Kidney epithelial cell (primary cell): Measurements from ENCODE around the gene GABBR2. TPM values are rescaled to one million over a fixed set of nuclear protein-coding genes. Genes with fewer than 3 reads are reported as not detected.
A peak's percentile ranks its signal among the peaks of the same experiment; 100 is the strongest.

Source experiments
- DNase-seq: peaks from one replicate; pipeline ENCODE4 v3.0.0-alpha.2; 2010; ENCODE audit warnings: low read depth
- H3K27me3 ChIP-seq: 2 replicates; pipeline ENCODE4 v1.6.0; 2011; ENCODE audit warnings: low read length; ENCODE audit not compliant: control insufficient read depth, insufficient read depth
- H3K36me3 ChIP-seq: 2 replicates; pipeline ENCODE4 v1.5.1; 2011; ENCODE audit warnings: low read length; ENCODE audit not compliant: control insufficient read depth, insufficient read depth
- H3K4me3 ChIP-seq: 2 replicates; pipeline ENCODE4 v1.5.1; 2011; ENCODE audit warnings: low read depth, mild to moderate bottlenecking, control low read depth, low read length
- CTCF ChIP-seq: IDR thresholded peaks from 2 replicates; pipeline ENCODE4 v1.5.1; 2011; ENCODE audit warnings: mild to moderate bottlenecking, moderate library complexity, low read length, control low read depth, inconsistent platforms; ENCODE audit not compliant: insufficient read depth, poor library complexity, severe bottlenecking
- total RNA-seq: library from RNA; depleted of rRNA; stranded (reverse); fragments of >200 nt; gene quantifications from 2 replicates; pipeline ENCODE4 v1.2.3, GENCODE V29; 2015

The GABBR2 gene
- total RNA-seq, 1 donor from 2014 or later, result 10.8 TPM

DNA sequence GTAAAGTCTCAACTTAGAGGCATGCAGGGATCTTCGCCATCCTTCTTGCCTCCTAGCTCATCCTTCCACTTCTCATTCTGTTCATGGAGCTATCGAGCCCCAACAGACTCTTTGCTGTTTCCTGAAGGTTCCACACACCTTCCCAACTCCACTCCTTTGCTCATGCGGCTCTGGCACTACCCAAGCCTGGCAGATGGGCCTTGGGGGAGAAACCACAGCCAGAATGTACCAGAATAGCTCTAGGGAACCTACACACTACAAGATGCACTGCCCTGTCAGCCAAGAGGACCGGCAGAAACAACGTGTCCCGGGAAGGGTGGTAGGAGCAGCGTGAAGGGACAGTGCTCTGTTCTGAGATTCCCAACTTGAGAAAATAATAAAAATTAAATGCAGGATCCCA, 178.9 kb downstream of the GABBR2 start:
- Histone ChIP-seq H3K27me3 (no peaks in the 10 kb centered on the region), H3K4me3 (no peak overlapping the region), H3K36me3 (no peaks in the 10 kb centered on the region)
- no peak for DNase-seq
- no peak for TF ChIP-seq CTCF

DNA sequence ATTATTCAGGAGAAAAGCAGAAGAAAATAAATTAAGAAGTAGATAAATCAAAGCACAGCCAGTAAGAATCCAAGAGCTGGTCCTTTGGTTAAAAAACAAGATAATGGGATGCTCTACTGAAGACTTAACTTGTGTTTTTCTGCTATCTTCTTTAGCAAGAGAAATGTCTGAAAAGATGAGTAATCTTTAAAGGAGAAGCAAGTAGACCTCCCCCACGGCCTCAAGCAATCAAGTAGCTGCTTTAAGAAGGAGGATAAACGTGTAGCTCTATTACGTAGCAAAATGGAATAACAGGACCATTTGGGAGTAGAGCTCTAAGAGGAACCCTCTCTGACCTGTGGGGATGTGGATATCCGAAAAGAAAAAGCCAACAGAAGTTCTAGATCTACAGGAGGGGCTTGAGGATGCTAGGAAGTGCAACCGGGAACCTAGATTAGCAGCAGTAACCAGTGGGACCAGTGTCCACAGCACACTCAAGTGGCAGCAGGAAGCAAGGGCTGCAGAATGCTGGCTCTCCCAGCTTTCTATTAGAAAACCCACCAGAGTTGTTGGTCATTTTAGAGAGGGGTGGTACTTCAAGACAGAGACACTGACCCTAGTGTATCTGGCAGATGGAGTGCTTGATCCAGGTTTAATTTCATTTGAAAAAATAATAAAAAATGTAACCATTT, 185.4 kb downstream of the GABBR2 start:
- no peaks in the 10 kb centered on the region for H3K27me3 ChIP-seq
- no peak overlapping the region for H3K4me3 ChIP-seq
- no peak for TF ChIP-seq CTCF
- DNase-seq, result no peak
- no peaks in the 10 kb centered on the region for H3K36me3 ChIP-seq

DNA sequence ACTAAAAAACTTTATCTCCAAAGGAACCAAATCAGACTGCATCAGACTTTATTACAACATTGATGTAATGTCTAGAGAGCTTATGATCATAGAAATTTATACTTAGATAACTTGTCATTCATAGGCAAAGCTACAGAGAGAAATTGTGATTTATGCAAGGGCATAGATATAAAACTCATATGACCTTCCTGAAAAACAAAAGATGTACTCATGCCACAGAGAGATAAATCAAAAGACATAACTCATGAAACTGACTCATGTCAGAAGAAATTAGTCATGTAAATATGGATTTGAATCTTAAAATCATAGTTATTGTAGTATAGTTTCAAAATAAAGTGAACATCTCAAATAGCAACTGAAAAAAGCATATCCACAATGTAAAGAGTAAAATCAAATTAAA, 186.2 kb downstream of the GABBR2 start:
- DNase-seq, result no peak
- H3K36me3 ChIP-seq, result no peaks in the 10 kb centered on the region
- H3K27me3 ChIP-seq, result no peaks in the 10 kb centered on the region
- TF ChIP-seq CTCF, result no peak
- H3K4me3 ChIP-seq, result no peak overlapping the region

GRCh38 chr9:98521141-98521540, 187.6 kb downstream of the GABBR2 start:
- Histone ChIP-seq H3K4me3 (no peak overlapping the region), H3K36me3 (no peaks in the 10 kb centered on the region), H3K27me3 (no peaks in the 10 kb centered on the region)
- TF ChIP-seq CTCF, result no peak
- DNase-seq, result peak; percentile 19

- Histone ChIP-seq H3K4me3 (no peak overlapping the region), H3K27me3 (no peaks in the 10 kb centered on the region), H3K36me3 (no peaks in the 10 kb centered on the region)
- DNase-seq, result no peak
- no peak for TF ChIP-seq CTCF
Measured at GRCh38 chr9:98520221-98520960, 188.3 kb downstream of the GABBR2 start.
